K562 (cell line): ENCODE data around the gene VENTX. TPM values are rescaled to one million over a fixed set of nuclear protein-coding genes. Genes with fewer than 3 reads are reported as not detected.

Source experiments
- ATAC-seq: fragments of 200-7000 bp; cut with Tn5 transposase; 3 replicates; pipeline ENCODE4 v1.9.1; 2020; ENCODE audit warnings: moderate library complexity
- BruUV-seq: library from RNA; stranded (reverse); fragments of 400-500 nt; replicated peaks from 2 replicates; lab custom pipeline; 2021; lab: Mats Ljungman, UMichigan
- CTCF ChIA-PET: fragments of 300-600 bp; formaldehyde crosslinking; extraction: SDS; loops from one replicate; lab custom pipeline; 2021; ENCODE audit warnings: low intra/inter-chr PET ratio; lab: Yijun Ruan, JAX
- POLR2A ChIA-PET: fragments of 300-600, 350-650 bp; sonication (Branson Sonifier 250); formaldehyde crosslinking; extraction: SDS; loops from one replicate; lab custom pipeline; 2021; ENCODE audit warnings: antibody characterized with exemption, inconsistent platforms; lab: Yijun Ruan, JAX
- DNase-seq, 4 experiments: peaks; one replicate each; pipeline versions ENCODE4 v3.0.0 to v3.0.0-alpha.2; 2011 to 2018; ENCODE audit warnings: low spot score in 3 of 4, mixed read lengths in 3 of 4; ENCODE audit errors: extremely low read depth in 1 of 4
- FAIRE-seq: peaks from 2 replicates; lab custom pipeline; 2011; peaks lifted over from hg19 to GRCh38; lab: Jason Lieb, UNC
- H2AFZ ChIP-seq: 2 replicates; pipeline ENCODE4 v1.6.0; 2011; ENCODE audit warnings: low read depth, low read length, control low read depth, inconsistent platforms
- H3K27ac ChIP-seq: fragments of 200-600 bp; 3 replicates; pipeline ENCODE4 v1.8.0; 2011; ENCODE audit warnings: low read depth, mild to moderate bottlenecking, control low read depth, inconsistent platforms, low read length, moderate library complexity, mixed read lengths; ENCODE audit errors: extremely low read depth
- H3K27me3 ChIP-seq, 2 experiments: fragments of 300-600 bp in 1 of 2; 2 replicates in 1 of 2; 3 replicates in 1 of 2; pipeline versions ENCODE4 v1.6.0 to v1.8.0; 2011; ENCODE audit warnings: inconsistent platforms in 2 of 2, low read length in 2 of 2, mild to moderate bottlenecking in 1 of 2, mixed read lengths in 1 of 2, moderate library complexity in 1 of 2; ENCODE audit not compliant: control insufficient read depth in 2 of 2, insufficient read depth in 2 of 2
- H3K36me3 ChIP-seq: fragments of 300-600 bp; 3 replicates; pipeline ENCODE4 v1.8.0; 2011; ENCODE audit warnings: mild to moderate bottlenecking, low read length, inconsistent platforms; ENCODE audit not compliant: control insufficient read depth, insufficient read depth
- H3K4me1 ChIP-seq, 2 experiments: fragments of 200-600 bp in 1 of 2; replicated peaks in 1 of 2; 2 replicates in 1 of 2; 3 replicates in 1 of 2; pipeline versions ENCODE4 v1.5.1 to v1.8.0; 2011; ENCODE audit warnings: inconsistent platforms in 2 of 2, low read length in 2 of 2, mild to moderate bottlenecking in 1 of 2, mixed read lengths in 1 of 2, moderate library complexity in 1 of 2; ENCODE audit not compliant: control insufficient read depth in 2 of 2, insufficient read depth in 2 of 2
- H3K4me2 ChIP-seq: 2 replicates; pipeline ENCODE4 v1.6.1; 2011; ENCODE audit warnings: low read length, control low read depth, inconsistent platforms, mixed read lengths; ENCODE audit not compliant: insufficient read depth
- H3K4me3 ChIP-seq: fragments of 200-600 bp; sonication (generic), shearing (Covaris generic); 2 replicates; pipeline ENCODE4 v1.5.1; 2016; ENCODE audit warnings: control low read depth, inconsistent platforms
- H3K79me2 ChIP-seq: fragments of 200-600 bp; 3 replicates; pipeline ENCODE4 v1.8.0; 2011; ENCODE audit warnings: low read length, inconsistent platforms; ENCODE audit not compliant: control insufficient read depth, insufficient read depth
- H3K9ac ChIP-seq, 2 experiments: 2 replicates each; pipeline versions ENCODE4 v1.6.0 to v1.6.1; 2011; ENCODE audit warnings: low read depth in 2 of 2, low read length in 2 of 2, control low read depth in 1 of 2, inconsistent platforms in 1 of 2, mild to moderate bottlenecking in 1 of 2, mixed read lengths in 1 of 2; ENCODE audit not compliant: insufficient read depth in 1 of 2
- H3K9me1 ChIP-seq: one replicate; pipeline ENCODE4 v1.6.0; 2011; ENCODE audit warnings: inconsistent platforms, mild to moderate bottlenecking, low read length, moderate library complexity; ENCODE audit not compliant: control insufficient read depth, insufficient read depth
- H3K9me3 ChIP-seq: replicated peaks from 2 replicates; pipeline ENCODE4 v1.5.1; 2011; ENCODE audit warnings: low read depth, low read length, inconsistent platforms; ENCODE audit not compliant: control insufficient read depth, insufficient read depth
- H4K20me1 ChIP-seq: replicated peaks from 2 replicates; pipeline ENCODE4 v1.6.1; 2011; ENCODE audit warnings: low read length, inconsistent platforms, mixed read lengths; ENCODE audit not compliant: control insufficient read depth, insufficient read depth
- E2F8 ChIP-seq: fragments of 450-650 bp; IDR thresholded peaks from 2 replicates; pipeline ENCODE4 v1.7.1; 2018; ENCODE audit warnings: mild to moderate bottlenecking, low read depth; ENCODE audit not compliant: partially characterized antibody
- EP300 ChIP-seq: IDR thresholded peaks from 2 replicates; pipeline ENCODE4 v1.6.1; 2012; ENCODE audit warnings: low read length, improper control_type of control experiment
- MITF ChIP-seq: IDR thresholded peaks from 2 replicates; pipeline ENCODE4 v1.6.1; 2014; ENCODE audit warnings: antibody characterized with exemption
- NFXL1 ChIP-seq: fragments of 450-650 bp; formaldehyde crosslinking; IDR thresholded peaks from 2 replicates; pipeline ENCODE4 v1.4.0; 2021; ENCODE audit warnings: mild to moderate bottlenecking
- REST ChIP-seq, 2 experiments: fragments of 450-650 bp; formaldehyde crosslinking in 1 of 2; IDR thresholded peaks; 2 replicates each; pipeline versions ENCODE4 v1.4.0 to v1.6.1; 2014 to 2020; ENCODE audit warnings: mild to moderate bottlenecking in 2 of 2, borderline replicate concordance in 1 of 2, low read depth in 1 of 2
- SMARCB1 ChIP-seq: IDR thresholded peaks from 2 replicates; pipeline ENCODE4 v1.6.1; 2011; ENCODE audit warnings: improper control_type of control experiment, low read depth; ENCODE audit not compliant: insufficient read length
- SPI1 ChIP-seq: IDR thresholded peaks from 2 replicates; pipeline ENCODE4 v1.6.1; 2011; ENCODE audit warnings: low read depth, low read length, control low read depth, borderline replicate concordance
- SREBF1 ChIP-seq: fragments of 150-350 bp; IDR thresholded peaks from 2 replicates; pipeline ENCODE4 v1.6.1; 2014; ENCODE audit warnings: antibody characterized with exemption, low read depth, low read length, borderline replicate concordance
- USF1 ChIP-seq: sonication (generic); formaldehyde crosslinking; IDR thresholded peaks from 2 replicates; pipeline ENCODE4 v1.9.0; 2022; ENCODE audit warnings: mild to moderate bottlenecking, missing genetic modification reagents
- WGBS: fragments of 100-300 bp; shearing (Covaris generic); methylation state at CpG from one replicate; pipeline ENCODE4 v1.1.6; 2016; ENCODE audit warnings: low coverage, mixed read lengths; ENCODE audit not compliant: insufficient coverage; ENCODE audit errors: missing lambda C conversion rate; 5-methylcytosine and 5-hydroxymethylcytosine counted together
- in situ Hi-C: fragments of 300-500 bp; cut with MboI; formaldehyde crosslinking; loops from 4 replicates; pipeline ENCODE4 v1.15.0; 2018; ENCODE audit warnings: inconsistent platforms, mixed read lengths
- intact Hi-C: fragments of 100-400 bp; cut with micrococcal nuclease; formaldehyde crosslinking; loops from 2 replicates; pipeline ENCODE4 v1.14.2; 2022
- polyA plus RNA-seq, 8 experiments: library from polyadenylated mRNA; depleted of rRNA in 4 of 8; stranded (reverse) in 5 of 8; unstranded in 3 of 8; fragments of >200 nt; fragmentation: Nextera tagmentation in 2 of 8; fragmentation: Illumina TruSeq in 1 of 8; extraction: Ambion mirVana in 2 of 8; extraction: Trizol in 1 of 8; gene quantifications; 2 replicates each; pipeline versions ENCODE4 v1.2.1 to v1.2.3, GENCODE V29; 2011 to 2014; ENCODE audit warnings: inconsistent platforms in 1 of 8, missing spikeins in 1 of 8
- total RNA-seq, 7 experiments: library from RNA; depleted of rRNA in 6 of 7; stranded (reverse); fragments of >200 nt in 6 of 7; fragmentation: Illumina TruSeq in 2 of 7; extraction: Trizol in 2 of 7; gene quantifications; 2 replicates each; pipeline versions ENCODE4 v1.2.1 to v1.2.3, GENCODE V29; 2011 to 2021; ENCODE audit warnings: low replicate concordance in 1 of 7

VENTX gene
- total and polyA plus RNA-seq, 9 of the 15 experiments (the other 6 are each of a cell fraction or from before 2014, with no cell fraction given): 0.07 to 0.70 (median 0.20) TPM; not detected in 1

- DNase-seq: no peak
- Histone ChIP-seq H4K20me1 (no peaks in the 10 kb centered on the region), H3K79me2 (no peaks in the 10 kb centered on the region), H3K36me3 (peaks cover 70% of the 10 kb centered on the region; the same call in 2 of the 3 replicates), H3K4me2 (no peak overlapping the region), H3K4me3 (no peak overlapping the region), H3K4me1 (peaks cover 0 to 9% of the 10 kb centered on the region in 2 experiments; a peak in 2 of 5 replicates), H3K27ac (no peak overlapping the region), H3K9me1 (no peaks in the 10 kb centered on the region), H3K9me3 (no peaks in the 10 kb centered on the region), H3K9ac (no peak overlapping the region), H3K27me3 (no peaks in the 10 kb centered on the region), H2AFZ (no peak overlapping the region)
- intact Hi-C loops: no loop called here
- in situ Hi-C loops: no loop called here
- WGBS: 98% methylated on average over 23 of the region's 36 CpGs
- no peak for ATAC-seq
- no TSS peak for BruUV-seq
- ChIA-PET POLR2A (no interaction called here), CTCF (no interaction called here)
- no peak for FAIRE-seq
- TF ChIP-seq NFXL1 (CRISPR knock-in tag) (no peak), E2F8 (no peak), MITF (no peak), USF1 (CRISPR knock-in tag) (no peak), SREBF1 (no peak), SPI1 (no peak), EP300 (no peak), SMARCB1 (no peak), REST (IDR thresholded peaks at IDR 0.05; ENCODE audit: borderline replicate concordance) (no peak), REST (CRISPR knock-in tag; IDR thresholded peaks at IDR 0.05; ENCODE audit: low read depth) (no peak)
These were observed 47.6 kb downstream of the VENTX start for GRCh38 chr10:133285217-133285616.
